AG09319 (cell line): ENCODE measurements around the gene TIGD7.
A peak's percentile ranks its signal among the peaks of the same experiment; 100 is the strongest.

ENCODE experiments used
- DNase-seq: peaks from one replicate; pipeline ENCODE4 v3.0.0-alpha.2; 2010; ENCODE audit warnings: low read depth; ENCODE audit errors: extremely low read depth
- TF ChIP-seq, protein P1 (sequence below): IDR thresholded peaks from 2 replicates; pipeline ENCODE4 v1.5.1; 2011; ENCODE audit warnings: low read depth, mild to moderate bottlenecking, inconsistent platforms, low read length, moderate library complexity

The TIGD7 gene, protein sequence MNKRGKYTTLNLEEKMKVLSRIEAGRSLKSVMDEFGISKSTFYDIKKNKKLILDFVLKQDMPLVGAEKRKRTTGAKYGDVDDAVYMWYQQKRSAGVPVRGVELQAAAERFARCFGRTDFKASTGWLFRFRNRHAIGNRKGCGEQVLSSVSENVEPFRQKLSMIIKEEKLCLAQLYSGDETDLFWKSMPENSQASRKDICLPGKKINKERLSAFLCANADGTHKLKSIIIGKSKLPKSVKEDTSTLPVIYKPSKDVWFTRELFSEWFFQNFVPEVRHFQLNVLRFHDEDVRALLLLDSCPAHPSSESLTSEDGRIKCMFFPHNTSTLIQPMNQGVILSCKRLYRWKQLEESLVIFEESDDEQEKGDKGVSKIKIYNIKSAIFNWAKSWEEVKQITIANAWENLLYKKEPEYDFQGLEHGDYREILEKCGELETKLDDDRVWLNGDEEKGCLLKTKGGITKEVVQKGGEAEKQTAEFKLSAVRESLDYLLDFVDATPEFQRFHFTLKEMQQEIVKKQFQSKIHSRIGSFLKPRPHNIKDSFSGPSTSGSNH

DNA sequence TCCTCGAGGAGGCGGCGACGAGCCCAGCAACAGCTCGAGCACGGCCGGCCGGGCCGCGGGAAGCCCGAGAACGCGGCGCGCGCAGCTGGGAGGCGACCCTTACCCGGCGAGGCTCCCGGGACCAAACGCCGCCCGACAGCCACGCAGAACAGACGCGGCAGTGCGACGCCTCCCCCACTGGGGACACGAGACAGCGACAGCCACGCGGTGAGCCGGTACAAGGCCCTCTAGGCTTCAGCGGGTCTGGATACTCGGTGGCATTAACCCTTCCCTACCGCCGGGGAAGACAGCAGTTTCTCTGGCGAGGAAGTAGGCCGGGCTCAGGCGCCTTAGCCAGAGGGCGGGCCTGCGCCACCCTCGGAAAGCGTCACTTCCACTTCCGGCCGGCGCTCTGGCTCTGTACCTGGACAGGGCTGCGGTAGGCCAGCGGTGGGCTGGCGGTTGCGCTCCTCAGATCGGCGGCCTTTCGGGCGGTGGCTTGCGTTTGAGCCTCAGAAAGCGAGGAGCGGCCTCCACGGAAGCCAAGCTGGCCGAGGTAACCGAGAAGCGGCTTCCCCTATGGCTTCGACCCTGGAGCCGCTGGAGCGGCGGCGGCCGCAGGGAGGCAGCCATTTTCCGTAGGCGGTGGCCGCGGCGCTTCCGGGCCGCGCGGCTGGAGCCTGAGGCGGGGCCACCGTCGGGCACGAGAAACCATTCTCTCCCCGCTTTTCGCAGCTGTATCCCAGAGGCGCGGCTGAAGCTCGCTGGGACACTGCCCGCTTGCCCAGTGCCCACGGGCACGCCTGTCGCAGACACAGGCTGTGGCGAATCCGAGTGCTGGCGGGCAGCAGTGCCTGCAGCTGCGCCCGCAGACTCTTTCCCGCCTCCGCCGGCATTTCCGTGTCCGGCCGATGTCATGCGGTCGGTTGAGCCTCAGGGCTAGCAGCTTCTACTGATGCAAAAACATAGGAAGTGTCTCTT, at the start of gene TIGD7, which contains the start of gene ZNF75A:
TIGD7 (minus strand) TSS at position 322 of the 960 bp plus-strand sequence. CDS start 4,816 bp downstream, outside the sequence.
ZNF75A (plus strand) TSS at position 389 of the 960 bp plus-strand sequence. CDS start 2,932 bp downstream, outside the sequence.
- DNase-seq: peak; percentile 68
- TF ChIP-seq, protein P1, sequence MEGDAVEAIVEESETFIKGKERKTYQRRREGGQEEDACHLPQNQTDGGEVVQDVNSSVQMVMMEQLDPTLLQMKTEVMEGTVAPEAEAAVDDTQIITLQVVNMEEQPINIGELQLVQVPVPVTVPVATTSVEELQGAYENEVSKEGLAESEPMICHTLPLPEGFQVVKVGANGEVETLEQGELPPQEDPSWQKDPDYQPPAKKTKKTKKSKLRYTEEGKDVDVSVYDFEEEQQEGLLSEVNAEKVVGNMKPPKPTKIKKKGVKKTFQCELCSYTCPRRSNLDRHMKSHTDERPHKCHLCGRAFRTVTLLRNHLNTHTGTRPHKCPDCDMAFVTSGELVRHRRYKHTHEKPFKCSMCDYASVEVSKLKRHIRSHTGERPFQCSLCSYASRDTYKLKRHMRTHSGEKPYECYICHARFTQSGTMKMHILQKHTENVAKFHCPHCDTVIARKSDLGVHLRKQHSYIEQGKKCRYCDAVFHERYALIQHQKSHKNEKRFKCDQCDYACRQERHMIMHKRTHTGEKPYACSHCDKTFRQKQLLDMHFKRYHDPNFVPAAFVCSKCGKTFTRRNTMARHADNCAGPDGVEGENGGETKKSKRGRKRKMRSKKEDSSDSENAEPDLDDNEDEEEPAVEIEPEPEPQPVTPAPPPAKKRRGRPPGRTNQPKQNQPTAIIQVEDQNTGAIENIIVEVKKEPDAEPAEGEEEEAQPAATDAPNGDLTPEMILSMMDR: peak; percentile 7

DNA sequence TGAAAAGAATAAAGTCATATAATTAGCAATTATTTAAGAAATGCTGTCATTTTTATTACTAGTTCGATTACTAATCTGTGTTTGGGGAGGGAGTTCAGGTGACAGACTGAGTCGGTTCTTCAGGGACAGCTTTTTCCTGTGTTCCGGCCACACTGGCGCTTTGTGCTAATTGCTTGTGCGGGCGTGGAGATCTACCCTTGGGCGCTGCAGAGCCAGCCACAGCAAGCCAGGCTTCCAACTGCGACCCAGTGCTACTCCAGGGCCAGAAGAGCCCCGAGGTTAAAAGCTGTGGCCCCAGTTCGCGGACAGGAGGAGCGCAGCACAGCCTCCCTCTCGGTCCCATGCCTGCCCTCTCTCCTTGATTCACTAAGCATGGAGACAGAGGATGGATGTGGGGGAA, 43.9 kb upstream of the TIGD7 start:
- no peak for DNase-seq
- TF ChIP-seq, protein P1: no peak

DNA sequence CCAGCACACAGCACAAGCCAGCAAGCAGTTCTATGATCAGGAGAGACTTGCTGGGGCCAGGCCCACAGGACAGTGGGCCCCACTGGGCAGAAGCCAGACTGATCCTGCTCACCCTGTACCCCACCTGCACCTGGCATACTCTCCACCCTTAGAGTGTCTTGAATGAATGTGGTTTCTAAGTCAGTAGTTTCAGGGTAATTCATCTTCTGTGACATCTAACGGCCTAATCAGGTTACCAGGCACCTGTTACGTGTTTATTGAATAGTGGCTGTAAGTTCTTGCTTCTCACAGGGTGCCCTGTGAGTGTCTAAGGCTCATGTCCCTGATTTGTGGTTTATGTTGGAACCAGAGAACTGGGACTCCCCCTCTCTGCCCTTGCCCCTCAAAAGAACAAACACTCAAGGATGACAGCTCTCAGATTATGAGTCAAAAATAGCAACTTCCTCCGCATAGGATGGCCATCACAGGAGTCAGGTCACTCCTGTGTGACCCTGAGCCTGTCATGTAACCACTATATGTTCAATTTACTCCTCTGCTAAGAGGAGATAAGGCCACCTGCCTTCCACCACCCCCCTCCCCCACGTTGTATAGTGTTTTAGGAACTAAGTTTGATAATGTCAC, 43.4 kb upstream of the TIGD7 start:
- DNase-seq: no peak
- TF ChIP-seq, protein P1: no peak

DNA sequence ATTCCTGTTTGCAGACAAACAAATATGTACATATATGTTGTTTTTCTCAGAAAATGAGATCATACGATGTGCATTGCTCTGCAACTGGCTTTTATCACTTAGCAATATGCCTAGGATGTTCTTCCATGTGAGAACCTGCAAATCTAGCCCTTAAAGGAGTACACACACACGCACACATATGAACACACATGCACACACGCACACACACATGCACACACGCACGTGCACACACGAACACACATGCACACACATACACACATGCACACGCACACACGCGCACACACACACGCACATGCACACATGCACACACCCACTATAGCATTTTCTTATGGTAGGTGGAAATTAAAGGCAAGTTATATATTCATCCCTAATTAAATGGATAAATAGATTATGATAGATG, 42.4 kb upstream of the TIGD7 start:
- no peak for DNase-seq

DNA sequence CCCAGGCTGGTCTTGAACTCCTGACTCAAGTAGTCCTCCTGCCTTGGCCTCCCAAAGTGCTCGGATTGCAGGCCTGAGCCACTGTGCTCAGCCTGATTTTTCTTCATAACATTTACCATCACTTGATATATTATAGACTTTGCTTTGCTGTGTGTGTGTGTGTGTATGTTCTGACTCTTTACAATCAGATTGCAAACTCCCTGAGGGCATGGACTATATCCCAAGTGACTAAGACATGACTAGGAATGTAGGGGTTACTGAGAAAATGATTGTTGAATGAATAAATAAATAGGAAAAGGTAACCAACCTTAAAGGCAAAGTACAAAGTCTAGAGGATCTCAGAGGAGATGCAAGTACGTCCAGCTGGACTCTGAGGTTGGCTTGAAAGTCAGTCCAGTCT, 40.8 kb upstream of the TIGD7 start:
- TF ChIP-seq, protein P1: no peak
- no peak for DNase-seq

More for the DNA sequence above, 42.4 kb upstream of the TIGD7 start:
- TF ChIP-seq, protein P1: no peak

DNA sequence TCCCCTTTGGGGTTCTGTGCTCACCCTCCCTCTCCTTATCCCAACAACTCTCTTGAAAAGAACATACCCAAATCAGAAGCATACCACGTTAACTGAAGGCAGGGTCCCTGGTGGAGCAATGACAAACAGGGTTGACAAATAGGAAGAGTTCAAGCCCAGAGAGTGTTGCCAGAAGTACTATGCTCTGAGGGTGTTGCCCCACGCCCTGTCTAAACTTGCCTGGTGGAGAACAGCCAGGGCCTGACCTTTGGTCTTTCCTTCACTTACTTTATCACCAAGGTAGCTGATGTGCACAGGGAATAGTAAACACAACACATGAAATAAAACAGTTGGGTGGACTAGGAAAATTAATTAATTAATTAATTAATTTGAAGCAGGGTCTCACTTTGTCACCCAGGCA, 23.4 kb upstream of the TIGD7 start:
- DNase-seq: no peak
- TF ChIP-seq, protein P1: no peak
